ENCODE results near the gene EHMT1.
A peak's percentile ranks its signal among the peaks of the same experiment; 100 is the strongest.
"Not testable (repeated sequence)": the region's sequence is repeated elsewhere in the genome, so short reads cannot be mapped to it uniquely, and the experiment has no call there.

The EHMT1 gene

GRCh38 chr9:137875354-137875753 is 256.5 kb downstream of the EHMT1 start:
- Histone ChIP-seq H3K9ac (ENCODE audit: insufficient read length) (no peak overlapping the region), H3K9me3 (ENCODE audit: low read depth, low read length) (no peaks in the 10 kb centered on the region), H3K36me3 (ENCODE audit: insufficient read depth, low read length) (no peaks in the 10 kb centered on the region), H3K4me3 (no peak overlapping the region), H3K27ac (no peak overlapping the region)
- no peak for DNase-seq (ENCODE audit: low read depth, low spot score)
- TF ChIP-seq FOXP2 (optimal IDR thresholded peaks at IDR 0.05; ENCODE audit: control extremely low read depth, extremely low read length, insufficient read depth) (no peak), POLR2AphosphoS5 (IDR thresholded peaks at IDR 0.05; ENCODE audit: borderline replicate concordance, low read depth, low read length) (no peak), EZH2 (IDR thresholded peaks at IDR 0.05) (no peak)

DNA sequence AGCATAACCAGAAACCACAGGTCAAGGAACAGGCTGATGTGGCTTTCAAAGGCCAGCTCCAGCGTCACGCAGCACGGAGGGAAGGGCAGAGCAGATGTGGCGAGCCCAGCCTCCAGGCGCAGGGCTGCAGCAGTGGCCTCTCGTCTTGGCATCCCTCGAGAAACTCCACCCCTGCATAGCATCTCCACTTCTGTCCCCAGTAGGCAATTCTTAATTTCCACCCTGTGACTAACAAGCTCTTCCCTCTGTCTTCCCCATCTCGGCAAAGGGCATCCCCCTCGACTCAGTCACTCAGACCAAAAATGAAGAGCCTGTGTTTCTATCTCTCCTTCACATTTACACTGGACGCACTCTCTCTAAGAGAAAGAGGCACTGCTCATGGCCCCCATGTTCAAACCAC is 257.0 kb downstream of the EHMT1 start:
- TF ChIP-seq EZH2 (IDR thresholded peaks at IDR 0.05) (no peak), FOXP2 (optimal IDR thresholded peaks at IDR 0.05; ENCODE audit: control extremely low read depth, extremely low read length, insufficient read depth) (no peak), POLR2AphosphoS5 (IDR thresholded peaks at IDR 0.05; ENCODE audit: borderline replicate concordance, low read depth, low read length) (no peak)
- no peak overlapping the region for H3K4me3 ChIP-seq
- DNase-seq (ENCODE audit: low read depth, low spot score), result no peak
- H3K36me3 ChIP-seq (ENCODE audit: insufficient read depth, low read length), result no peaks in the 10 kb centered on the region
- no peaks in the 10 kb centered on the region for H3K9me3 ChIP-seq (ENCODE audit: low read depth, low read length)
- no peak overlapping the region for H3K9ac ChIP-seq (ENCODE audit: insufficient read length)
- H3K27ac ChIP-seq, result no peak overlapping the region

DNA sequence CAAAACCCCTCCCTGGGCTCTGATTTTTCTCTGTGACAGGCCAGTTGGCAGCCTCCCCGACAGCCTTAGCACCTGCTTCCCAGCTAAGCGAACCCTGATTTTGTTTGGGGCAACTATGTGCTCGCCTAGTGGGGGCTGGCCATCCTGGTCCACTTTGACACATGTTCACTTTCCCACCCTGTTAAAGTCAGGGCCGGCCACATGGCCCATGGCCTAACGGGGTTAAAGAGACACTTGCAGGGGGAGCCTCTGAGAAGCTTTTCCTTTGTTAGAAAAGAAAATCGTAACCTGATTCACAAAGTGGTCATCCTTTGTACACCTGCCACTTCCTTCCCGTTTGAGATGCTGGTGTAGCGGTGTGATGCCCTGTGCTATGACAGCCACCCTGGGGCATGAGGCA is 257.5 kb downstream of the EHMT1 start:
- no peak for DNase-seq (ENCODE audit: low read depth, low spot score)
- Histone ChIP-seq H3K4me3 (no peak overlapping the region), H3K27ac (no peak overlapping the region), H3K9ac (ENCODE audit: insufficient read length) (no peak overlapping the region), H3K36me3 (ENCODE audit: insufficient read depth, low read length) (no peaks in the 10 kb centered on the region), H3K9me3 (ENCODE audit: low read depth, low read length) (no peaks in the 10 kb centered on the region)
- TF ChIP-seq EZH2 (IDR thresholded peaks at IDR 0.05) (no peak), POLR2AphosphoS5 (IDR thresholded peaks at IDR 0.05; ENCODE audit: borderline replicate concordance, low read depth, low read length) (no peak), FOXP2 (optimal IDR thresholded peaks at IDR 0.05; ENCODE audit: control extremely low read depth, extremely low read length, insufficient read depth) (no peak)

DNA sequence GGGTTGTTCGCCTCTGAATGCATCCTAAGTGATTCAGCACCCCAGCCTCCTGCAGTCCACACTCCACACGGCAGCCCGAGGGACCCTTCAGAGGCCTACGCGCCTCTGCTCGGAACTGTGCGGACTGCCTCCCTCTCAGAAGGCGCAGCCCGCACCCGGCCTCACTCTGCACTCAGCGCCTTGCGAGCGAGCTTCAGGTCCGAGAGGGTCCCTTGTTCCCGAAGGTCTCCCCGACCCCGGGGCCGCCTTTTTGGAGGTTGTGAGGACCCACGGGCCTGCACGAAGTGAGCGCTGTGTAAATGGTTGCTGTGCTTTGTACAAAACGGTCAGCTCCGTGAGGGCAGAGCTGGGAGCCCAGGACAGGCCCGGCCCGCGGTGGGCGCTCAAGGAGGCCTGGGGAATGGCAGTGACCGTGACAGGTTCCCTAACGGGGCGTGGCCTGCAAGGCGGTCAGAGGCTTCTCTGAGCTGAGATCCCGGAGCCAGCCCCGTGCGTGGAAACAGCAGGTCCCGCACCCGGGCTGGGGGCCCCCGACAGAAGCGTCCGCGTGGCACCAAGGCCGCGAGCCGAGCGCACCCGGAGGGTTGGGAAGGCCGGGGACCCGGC is 258.1 kb downstream of the EHMT1 start:
- DNase-seq (ENCODE audit: low read depth, low spot score), result no peak
- TF ChIP-seq POLR2AphosphoS5 (IDR thresholded peaks at IDR 0.05; ENCODE audit: borderline replicate concordance, low read depth, low read length) (no peak), FOXP2 (optimal IDR thresholded peaks at IDR 0.05; ENCODE audit: control extremely low read depth, extremely low read length, insufficient read depth) (no peak), EZH2 (IDR thresholded peaks at IDR 0.05) (no peak)
- Histone ChIP-seq H3K36me3 (ENCODE audit: insufficient read depth, low read length) (no peaks in the 10 kb centered on the region), H3K9me3 (ENCODE audit: low read depth, low read length) (no peaks in the 10 kb centered on the region), H3K4me3 (no peak overlapping the region), H3K27ac (no peak overlapping the region), H3K9ac (ENCODE audit: insufficient read length) (no peak overlapping the region)

DNA sequence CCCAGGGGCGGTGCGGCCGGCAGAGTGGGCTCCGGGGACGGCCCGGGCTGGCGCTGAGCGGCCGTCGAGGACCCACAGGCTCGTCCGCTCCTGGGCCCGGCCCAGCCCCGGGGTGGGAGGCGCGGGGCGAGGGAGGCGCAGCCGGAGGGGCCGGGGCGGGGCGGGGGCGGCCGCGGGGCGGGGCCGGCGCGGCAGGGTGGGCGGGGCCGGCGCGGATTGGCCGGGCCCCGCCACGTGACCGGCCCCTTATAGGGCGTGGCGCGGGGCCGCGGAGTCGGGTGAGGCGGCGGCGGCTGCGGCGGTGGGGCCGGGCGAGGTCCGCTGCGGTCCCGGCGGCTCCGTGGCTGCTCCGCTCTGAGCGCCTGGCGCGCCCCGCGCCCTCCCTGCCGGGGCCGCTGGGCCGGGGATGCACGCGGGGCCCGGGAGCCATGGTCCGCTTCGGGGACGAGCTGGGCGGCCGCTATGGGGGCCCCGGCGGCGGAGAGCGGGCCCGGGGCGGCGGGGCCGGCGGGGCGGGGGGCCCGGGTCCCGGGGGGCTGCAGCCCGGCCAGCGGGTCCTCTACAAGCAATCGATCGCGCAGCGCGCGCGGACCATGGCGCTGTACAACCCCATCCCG is 258.8 kb downstream of the EHMT1 start, which contains the start of gene CACNA1B:
Gene CACNA1B (plus strand): TSS at position 277 of the 617 bp plus-strand sequence. CDS start 152 bp downstream, at position 429.
- H3K9ac ChIP-seq (ENCODE audit: insufficient read length); DNase-seq (ENCODE audit: low read depth, low spot score): not testable (repeated sequence)
- H3K4me3 ChIP-seq, result 0 out of 2 replicates have a peak within 1 kb of the TSS, but pooled peaks have one; percentile 47

GRCh38 chr9:137878146-137878941 is 259.5 kb downstream of the EHMT1 start:
- no peak for DNase-seq (ENCODE audit: low read depth, low spot score)
- Histone ChIP-seq H3K9me3 (ENCODE audit: low read depth, low read length) (no peaks in the 10 kb centered on the region), H3K27ac (no peak overlapping the region), H3K9ac (ENCODE audit: insufficient read length) (no peak overlapping the region), H3K36me3 (ENCODE audit: insufficient read depth, low read length) (no peaks in the 10 kb centered on the region), H3K4me3 (0 out of 2 replicates have a peak overlapping the region, but pooled peaks have one; percentile 47)
- TF ChIP-seq EZH2 (IDR thresholded peaks at IDR 0.05) (no peak), POLR2AphosphoS5 (IDR thresholded peaks at IDR 0.05; ENCODE audit: borderline replicate concordance, low read depth, low read length) (no peak), FOXP2 (optimal IDR thresholded peaks at IDR 0.05; ENCODE audit: control extremely low read depth, extremely low read length, insufficient read depth) (no peak)

More for the DNA sequence above, 258.8 kb downstream of the EHMT1 start, which contains the start of gene CACNA1B:
- H3K9me3 ChIP-seq (ENCODE audit: low read depth, low read length); H3K36me3 ChIP-seq (ENCODE audit: insufficient read depth, low read length); H3K27ac ChIP-seq: not testable (repeated sequence)

DNA sequence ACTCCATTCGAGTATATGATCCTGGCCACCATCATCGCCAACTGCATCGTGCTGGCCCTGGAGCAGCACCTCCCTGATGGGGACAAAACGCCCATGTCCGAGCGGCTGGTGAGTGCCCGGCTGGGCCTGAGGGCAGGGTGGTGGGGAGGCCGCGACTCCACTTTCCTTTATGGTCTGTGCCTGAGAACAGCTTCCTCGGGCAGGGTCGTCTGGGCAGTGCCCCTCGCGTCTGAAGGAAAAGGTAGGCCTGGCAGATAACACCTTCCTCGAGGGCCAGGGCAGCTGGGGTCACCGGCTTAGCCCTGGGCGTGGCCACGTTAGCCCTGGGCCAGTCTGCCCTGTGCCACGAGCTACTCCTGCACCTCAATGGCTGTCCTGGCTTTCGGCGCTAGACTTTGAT is 260.2 kb downstream of the EHMT1 start:
- H3K9me3 ChIP-seq (ENCODE audit: low read depth, low read length), result no peaks in the 10 kb centered on the region
- TF ChIP-seq FOXP2 (optimal IDR thresholded peaks at IDR 0.05; ENCODE audit: control extremely low read depth, extremely low read length, insufficient read depth) (no peak), POLR2AphosphoS5 (IDR thresholded peaks at IDR 0.05; ENCODE audit: borderline replicate concordance, low read depth, low read length) (no peak)
- H3K9ac ChIP-seq (ENCODE audit: insufficient read length), result no peak overlapping the region
- no peak for DNase-seq (ENCODE audit: low read depth, low spot score)
- H3K27ac ChIP-seq, result no peak overlapping the region
- H3K36me3 ChIP-seq (ENCODE audit: insufficient read depth, low read length), result no peaks in the 10 kb centered on the region
- no peak overlapping the region for H3K4me3 ChIP-seq

DNA sequence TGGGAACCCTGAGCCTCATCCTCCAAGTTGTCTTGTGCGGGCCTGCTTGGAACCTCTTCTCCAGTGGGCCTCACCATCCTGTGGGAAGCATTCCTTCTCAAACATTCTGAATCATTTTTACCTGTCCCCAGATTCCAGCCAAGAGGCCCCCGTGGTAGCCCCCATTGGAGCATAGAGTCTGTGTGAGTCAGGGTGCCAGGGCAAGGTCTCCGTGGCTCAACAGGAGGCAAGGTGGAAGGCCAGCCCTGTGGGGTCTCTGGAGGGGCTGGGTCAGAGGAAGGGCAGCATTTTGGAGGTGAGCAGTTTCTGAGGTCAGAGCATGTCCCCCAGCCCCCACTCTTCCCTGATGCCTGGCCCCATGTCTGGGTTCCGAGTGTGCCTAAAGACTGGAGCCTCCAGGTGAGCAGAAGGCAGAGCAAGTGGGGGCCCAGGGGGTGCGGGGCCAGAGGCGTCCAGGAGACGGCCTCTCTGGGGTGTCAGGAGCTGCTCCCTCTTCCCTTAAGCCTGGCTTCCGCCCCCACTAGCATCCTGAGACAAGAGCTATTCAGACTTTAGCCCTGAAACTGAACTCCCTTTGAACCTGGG is 260.9 kb downstream of the EHMT1 start:
- no peak for TF ChIP-seq EZH2 (IDR thresholded peaks at IDR 0.05)
- no peak for TF ChIP-seq FOXP2 (optimal IDR thresholded peaks at IDR 0.05; ENCODE audit: control extremely low read depth, extremely low read length, insufficient read depth)
- TF ChIP-seq POLR2AphosphoS5 (IDR thresholded peaks at IDR 0.05; ENCODE audit: borderline replicate concordance, low read depth, low read length), result no peak
- DNase-seq (ENCODE audit: low read depth, low spot score), result no peak
- H3K9me3 ChIP-seq (ENCODE audit: low read depth, low read length), result no peaks in the 10 kb centered on the region
- H3K27ac ChIP-seq, result no peak overlapping the region
- H3K4me3 ChIP-seq, result no peak overlapping the region
- H3K9ac ChIP-seq (ENCODE audit: insufficient read length), result no peak overlapping the region
- no peaks in the 10 kb centered on the region for H3K36me3 ChIP-seq (ENCODE audit: insufficient read depth, low read length)
